ENCODE measurements around the gene CBARP. TPM values are rescaled to one million over a fixed set of nuclear protein-coding genes. Genes with fewer than 3 reads are reported as not detected.
A peak's percentile ranks its signal among the peaks of the same experiment; 100 is the strongest.

CBARP gene
- polyA plus RNA-seq, 1 of the 3 experiments (the other 2 are of a cell fraction): 5.1 TPM

DNA sequence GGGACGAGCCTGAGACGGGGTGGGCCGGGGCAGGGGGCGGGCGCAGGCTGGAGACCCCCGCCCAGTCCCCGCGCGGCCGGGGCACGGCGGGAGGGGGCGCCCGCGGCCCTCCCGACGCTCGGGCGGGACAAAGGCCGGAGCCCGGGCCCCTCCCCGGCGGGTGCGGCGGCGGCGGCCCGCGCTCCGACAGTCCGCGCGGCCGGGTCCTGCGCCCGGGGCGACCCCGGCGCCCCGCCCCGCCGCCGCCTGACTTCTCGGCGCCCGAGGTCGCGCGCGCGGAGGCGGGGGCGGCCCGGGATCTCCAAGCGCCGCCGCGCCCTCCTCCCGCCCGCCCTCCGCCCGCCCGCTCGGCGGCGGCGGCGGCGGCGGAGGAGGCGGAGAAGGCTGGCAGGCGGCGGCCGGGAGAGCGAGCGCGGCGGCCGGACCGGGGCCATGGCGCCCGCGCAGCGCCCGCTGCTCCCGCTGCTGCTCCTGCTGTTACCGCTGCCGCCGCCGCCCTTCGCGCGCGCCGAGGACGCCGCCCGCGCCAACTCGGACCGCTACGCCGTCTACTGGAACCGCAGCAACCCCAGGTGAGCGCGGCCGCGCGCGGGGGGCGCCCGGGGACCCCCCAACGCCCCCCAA is 48.0 kb upstream of the CBARP start, which contains the start of gene EFNA2:
TSS of gene EFNA2 (plus strand) at position 137 of the 624 bp plus-strand sequence. CDS start at position 433, 296 bp downstream.
- Histone ChIP-seq H3K9me2 (no peaks in the 10 kb centered on the region), H3K79me2 (ENCODE audit: insufficient read depth) (no peaks in the 10 kb centered on the region), H3K4me1 (ENCODE audit: control insufficient read depth in 1 of 2, insufficient read depth in 2 of 2, low read depth in 1 of 2, low read length in 1 of 2) (peaks cover 0 to 8% of the 10 kb centered on the region in 2 experiments; a peak in 1 of 4 replicates), H3K27ac (ENCODE audit: low read depth in 2 of 2, low read length in 1 of 2) (no peak within 1 kb of the TSS; a peak in 1 of 4 replicates), H3K36me3 (replicated peaks in 1 of 2; ENCODE audit: control insufficient read depth in 1 of 2, insufficient read depth in 2 of 2, low read length in 1 of 2) (no peaks in the 10 kb centered on the region), H3K27me3 (ENCODE audit: insufficient read depth) (no peaks in the 10 kb centered on the region), H4K20me1 (ENCODE audit: insufficient read depth) (no peaks in the 10 kb centered on the region), H3K4me2 (peak within 1 kb of the TSS; percentile 75), H3K4me3 (ENCODE audit: low read depth in 2 of 2, low read length in 1 of 2) (peak within 1 kb of the TSS; percentile 57 to 63), H3K9me3 (no peaks in the 10 kb centered on the region), H3K9ac (peak within 1 kb of the TSS; percentile 19; the same call in 1 of the 2 replicates), H3F3A (replicated peaks; ENCODE audit: insufficient read depth) (peaks cover 12% of the 10 kb centered on the region), H2AFZ (ENCODE audit: low read depth) (0 out of 2 replicates have a peak within 1 kb of the TSS, but pooled peaks have one; percentile 5)
- POLR2A ChIA-PET: interaction anchor here (2.2 to 2.3 kb wide), 2 partner anchors 17 kb away, joined by 9 to 10 read pairs; partner anchors contain the start of gene CIRBP
- TF ChIP-seq CTCF (IDR thresholded peaks at IDR 0.05) (peak; percentile 1; the same call in 1 of the 2 replicates), GABPA (IDR thresholded peaks at IDR 0.05; ENCODE audit: low read depth) (no peak)
- CTCF ChIA-PET: interaction anchor here (0.8 to 3.2 kb wide), 8 partner anchors 19 to 386 kb away, joined by 3 to 17 read pairs (median 6); no protein-coding TSS in a partner anchor
- WGBS (ENCODE audit: low lambda C conversion rate): no CpG with 5 or more reads among the region's 113 CpGs
- peak; percentile 84 for DNase-seq

DNA sequence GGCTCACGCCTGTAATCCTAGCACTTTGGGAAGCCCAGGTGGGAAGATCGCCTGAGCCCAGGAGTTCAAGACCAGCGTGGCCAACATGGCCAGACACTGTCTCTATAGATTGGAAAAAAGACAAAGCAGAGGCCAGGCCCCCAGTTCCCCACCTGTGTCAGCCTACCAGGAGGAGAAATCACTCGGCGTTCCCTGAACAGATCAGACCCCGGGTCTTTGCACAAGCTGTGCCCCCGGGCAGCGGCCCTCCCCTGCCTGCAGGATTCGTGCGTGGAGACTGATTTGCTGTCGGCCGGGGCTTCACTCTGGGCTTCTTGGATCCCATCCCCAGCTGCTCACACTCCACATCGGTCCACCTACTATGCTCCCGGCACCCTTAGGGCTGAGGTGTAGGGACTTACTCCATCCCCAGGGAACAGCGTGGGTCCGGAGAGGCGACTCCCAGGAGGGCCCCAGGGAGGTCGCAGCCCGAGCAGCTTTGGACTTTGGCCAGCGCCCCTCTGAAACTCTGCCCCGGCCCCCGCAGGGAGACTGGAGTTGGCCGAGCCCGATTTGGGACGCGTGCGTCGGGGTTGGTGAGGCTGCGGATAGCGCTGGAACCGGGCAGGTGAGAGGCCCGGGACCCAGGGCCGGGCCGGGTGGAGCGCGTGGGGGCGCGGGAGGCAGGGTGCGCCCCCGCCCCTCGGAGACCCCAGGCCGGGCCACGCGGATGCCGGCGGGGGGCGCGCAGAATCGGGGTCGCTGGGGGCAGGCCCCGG is 47.4 kb upstream of the CBARP start:
- DNase-seq: no peak
- 87% methylated on average over 8 of the region's 51 CpGs for WGBS (ENCODE audit: low lambda C conversion rate)
- no peak overlapping the region for H3K27ac ChIP-seq (ENCODE audit: low read depth in 2 of 2, low read length in 1 of 2)
- CTCF ChIA-PET: interaction anchor here (0.6 to 3.2 kb wide), 9 partner anchors 13 to 160 kb away, joined by 3 to 17 read pairs (median 4); partner anchors contain the start of gene CIRBP
- no peaks in the 10 kb centered on the region for H3K9me2 ChIP-seq
- H3K9me3 ChIP-seq: no peaks in the 10 kb centered on the region
- peaks cover 0 to 1% of the 10 kb centered on the region in 2 experiments for H3K36me3 ChIP-seq (replicated peaks in 1 of 2; ENCODE audit: control insufficient read depth in 1 of 2, insufficient read depth in 2 of 2, low read length in 1 of 2)
- TF ChIP-seq, protein P1, sequence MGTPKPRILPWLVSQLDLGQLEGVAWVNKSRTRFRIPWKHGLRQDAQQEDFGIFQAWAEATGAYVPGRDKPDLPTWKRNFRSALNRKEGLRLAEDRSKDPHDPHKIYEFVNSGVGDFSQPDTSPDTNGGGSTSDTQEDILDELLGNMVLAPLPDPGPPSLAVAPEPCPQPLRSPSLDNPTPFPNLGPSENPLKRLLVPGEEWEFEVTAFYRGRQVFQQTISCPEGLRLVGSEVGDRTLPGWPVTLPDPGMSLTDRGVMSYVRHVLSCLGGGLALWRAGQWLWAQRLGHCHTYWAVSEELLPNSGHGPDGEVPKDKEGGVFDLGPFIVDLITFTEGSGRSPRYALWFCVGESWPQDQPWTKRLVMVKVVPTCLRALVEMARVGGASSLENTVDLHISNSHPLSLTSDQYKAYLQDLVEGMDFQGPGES (IDR thresholded peaks at IDR 0.05; ENCODE audit: low read depth, low read length): no peak
- TF ChIP-seq CTCF (IDR thresholded peaks at IDR 0.05): peak; percentile 7; the same call in 1 of the 2 replicates
- H3K4me2 ChIP-seq: no peak overlapping the region
- peak overlapping the region in 1 of 2 experiments; percentile 57; a peak in 2 of 4 replicates for H3K4me3 ChIP-seq (ENCODE audit: low read depth in 2 of 2, low read length in 1 of 2)
- H4K20me1 ChIP-seq (ENCODE audit: insufficient read depth): peaks cover 2% of the 10 kb centered on the region
- H3F3A ChIP-seq (replicated peaks; ENCODE audit: insufficient read depth): peaks cover 18% of the 10 kb centered on the region
- H3K4me1 ChIP-seq (ENCODE audit: control insufficient read depth in 1 of 2, insufficient read depth in 2 of 2, low read depth in 1 of 2, low read length in 1 of 2): peaks cover 0 to 8% of the 10 kb centered on the region in 2 experiments; a peak in 1 of 4 replicates
- H3K9ac ChIP-seq: no peak overlapping the region
- no peaks in the 10 kb centered on the region for H3K79me2 ChIP-seq (ENCODE audit: insufficient read depth)
- no peaks in the 10 kb centered on the region for H3K27me3 ChIP-seq (ENCODE audit: insufficient read depth)
- POLR2A ChIA-PET: interaction anchor here (2.3 kb wide), 1 partner anchor 16 kb away, joined by 9 read pairs; the partner anchor contains the start of gene CIRBP
- no peak overlapping the region for H2AFZ ChIP-seq (ENCODE audit: low read depth)

All from SK-N-SH (cell line).